OCI-LY3 (cell line): ENCODE data around the gene TAS2R20.

Experiments
- EZH2phosphoT487 ChIP-seq: fragments of 200-600 bp; shearing (Covaris generic); IDR thresholded peaks from 2 replicates; pipeline ENCODE4 v1.6.1; 2018; ENCODE audit warnings: antibody characterized with exemption, mixed run types, low read depth
- TF ChIP-seq, protein P1 (sequence below): fragments of 200-600, 300-600 bp; sonication (generic); IDR thresholded peaks from 2 replicates; pipeline ENCODE4 v1.5.1; 2014; ENCODE audit warnings: antibody characterized with exemption, low read length, low read depth

DNA sequence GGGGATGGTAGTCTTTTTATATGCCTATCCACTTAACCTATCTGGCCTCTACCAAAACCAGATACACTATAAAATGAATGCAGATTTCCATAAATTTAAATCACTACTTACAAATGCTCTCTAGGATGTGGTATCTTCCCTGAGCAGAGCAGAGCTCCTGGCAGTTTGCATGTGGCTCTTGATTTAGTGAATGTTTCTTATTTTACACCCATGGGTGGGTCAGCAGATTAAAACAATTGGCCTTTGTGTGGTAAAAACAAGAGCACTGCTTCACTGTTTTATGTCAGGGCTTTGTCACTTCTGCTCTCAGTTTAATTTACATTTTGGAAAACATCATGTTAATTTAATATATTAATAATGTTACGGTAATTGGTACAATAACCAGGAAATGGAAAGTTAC, 18.8 kb upstream of the TAS2R20 start:
- TF ChIP-seq, protein P1, sequence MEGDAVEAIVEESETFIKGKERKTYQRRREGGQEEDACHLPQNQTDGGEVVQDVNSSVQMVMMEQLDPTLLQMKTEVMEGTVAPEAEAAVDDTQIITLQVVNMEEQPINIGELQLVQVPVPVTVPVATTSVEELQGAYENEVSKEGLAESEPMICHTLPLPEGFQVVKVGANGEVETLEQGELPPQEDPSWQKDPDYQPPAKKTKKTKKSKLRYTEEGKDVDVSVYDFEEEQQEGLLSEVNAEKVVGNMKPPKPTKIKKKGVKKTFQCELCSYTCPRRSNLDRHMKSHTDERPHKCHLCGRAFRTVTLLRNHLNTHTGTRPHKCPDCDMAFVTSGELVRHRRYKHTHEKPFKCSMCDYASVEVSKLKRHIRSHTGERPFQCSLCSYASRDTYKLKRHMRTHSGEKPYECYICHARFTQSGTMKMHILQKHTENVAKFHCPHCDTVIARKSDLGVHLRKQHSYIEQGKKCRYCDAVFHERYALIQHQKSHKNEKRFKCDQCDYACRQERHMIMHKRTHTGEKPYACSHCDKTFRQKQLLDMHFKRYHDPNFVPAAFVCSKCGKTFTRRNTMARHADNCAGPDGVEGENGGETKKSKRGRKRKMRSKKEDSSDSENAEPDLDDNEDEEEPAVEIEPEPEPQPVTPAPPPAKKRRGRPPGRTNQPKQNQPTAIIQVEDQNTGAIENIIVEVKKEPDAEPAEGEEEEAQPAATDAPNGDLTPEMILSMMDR, result no peak
- no peak for TF ChIP-seq EZH2phosphoT487
